Spleen (tissue), 7 donors: ENCODE results near the gene JAG1.
"Not testable (repeated sequence)": the region's sequence is repeated elsewhere in the genome, so short reads cannot be mapped to it uniquely, and the experiment has no call there.

Source experiments
- CTCF ChIP-seq, 11 experiments: fragments of 200-600 bp in 7 of 11; fragments of 450-650 bp in 4 of 11; sonication (generic) in 4 of 11; IDR thresholded peaks in 8 of 11; conservative IDR thresholded peaks in 3 of 11; 1 replicate in 7 of 11; 2 replicates in 4 of 11; pipeline versions ENCODE4 v1.4.0 to v1.8.0; 2016 to 2021; ENCODE audit warnings: antibody characterized with exemption in 11 of 11, inconsistent platforms in 4 of 11, mild to moderate bottlenecking in 1 of 11
- POLR2A ChIP-seq, 3 donors: fragments of 450-650 bp; IDR thresholded peaks; one replicate each; pipeline ENCODE4 v1.5.1; 2017; ENCODE audit warnings: antibody characterized with exemption in 3 of 3, mild to moderate bottlenecking in 1 of 3
- donor health status: DM: no; HTN: no; CAD: no; lungs with moderate emphysema.
- donor health status: DM: no; HTN: no; CAD: no.
- donor health status: DM: no; HTN: no; CAD: no.

GRCh38 chr20:10590446-10590845 is 83.4 kb downstream of the JAG1 start:
- not testable (repeated sequence) for TF ChIP-seq POLR2A (IDR thresholded peaks at IDR 0.05); CTCF (IDR thresholded peaks at IDR 0.05 in 8 of 11, conservative IDR thresholded peaks at IDR 0.05 in 3 of 11)
